HCT116 (cell line): ENCODE results near the gene ARHGEF37. TPM values are rescaled to one million over a fixed set of nuclear protein-coding genes. Genes with fewer than 3 reads are reported as not detected.

Source experiments
- ATAC-seq: fragments of 200-7000 bp; cut with Tn5 transposase; 2 replicates; pipeline ENCODE4 v1.9.1; 2020; ENCODE audit warnings: mild to moderate bottlenecking, moderate library complexity
- BruUV-seq: library from RNA; stranded (reverse); fragments of 400-500 nt; replicated peaks from 2 replicates; lab custom pipeline; 2021; lab: Mats Ljungman, UMichigan
- CTCF ChIA-PET: fragments of 300-600 bp; sonication (Branson Sonifier 250); formaldehyde crosslinking; loops from one replicate; lab custom pipeline; 2021; ENCODE audit warnings: antibody characterized with exemption; lab: Charles Lee
- POLR2A ChIA-PET: fragments of 300-600, 350-600 bp; sonication (Branson Sonifier 250); formaldehyde crosslinking; loops from one replicate; lab custom pipeline; 2021; ENCODE audit warnings: antibody characterized with exemption; lab: Charles Lee
- RAD21 ChIA-PET, 2 experiments: fragments of 300-600 bp; sonication (Branson Sonifier 250); formaldehyde crosslinking; loops; one replicate each; lab custom pipeline; 2023; ENCODE audit warnings: low total read pairs in 2 of 2; ENCODE audit not compliant: uncharacterized antibody in 2 of 2, unreplicated experiment in 2 of 2, low non-redundant PET in 1 of 2; lab: Charles Lee
- DNase-seq: peaks from one replicate; pipeline ENCODE4 v3.0.0-alpha.2; 2010; ENCODE audit warnings: low read depth, low spot score
- H2AFZ ChIP-seq: fragments of 200-600 bp; shearing (Covaris generic), sonication (generic); 2 replicates; pipeline ENCODE4 v1.6.1; 2017; ENCODE audit warnings: low read depth, mixed run types, mixed read lengths, antibody characterized with exemption, low read length; ENCODE audit not compliant: poor library complexity, severe bottlenecking
- H3K27ac ChIP-seq: 2 replicates; pipeline ENCODE4 v1.5.1; 2012; ENCODE audit warnings: low read depth, low read length
- H3K27me3 ChIP-seq: fragments of 200-600 bp; sonication (generic); 2 replicates; pipeline ENCODE4 v1.6.1; 2016; ENCODE audit warnings: mixed run types, low read length, mixed read lengths; ENCODE audit not compliant: insufficient read depth
- H3K36me3 ChIP-seq, 2 experiments: fragments of 200-500 bp in 1 of 2; fragments of 200-600 bp in 1 of 2; sonication (Bioruptor generic) in 1 of 2; sonication (generic) in 1 of 2; 2 replicates each; pipeline versions ENCODE4 v1.5.1 to v1.6.1; 2014 to 2016; ENCODE audit warnings: low read length in 2 of 2, inconsistent platforms in 1 of 2, mixed read lengths in 1 of 2, mixed run types in 1 of 2; ENCODE audit not compliant: insufficient read depth in 2 of 2, control insufficient read depth in 1 of 2
- H3K4me1 ChIP-seq, 2 experiments: fragments of 200-600 bp in 1 of 2; sonication (generic) in 1 of 2; 2 replicates each; pipeline versions ENCODE4 v1.5.1 to v1.6.1; 2012 to 2017; ENCODE audit warnings: low read length in 2 of 2, inconsistent platforms in 1 of 2, mild to moderate bottlenecking in 1 of 2, mixed read lengths in 1 of 2, mixed run types in 1 of 2, moderate library complexity in 1 of 2; ENCODE audit not compliant: insufficient read depth in 2 of 2, control insufficient read depth in 1 of 2
- H3K4me2 ChIP-seq: fragments of 200-600 bp; sonication (generic); 2 replicates; pipeline ENCODE4 v1.6.1; 2017; ENCODE audit warnings: mixed run types, low read length, mixed read lengths
- H3K4me3 ChIP-seq, 2 experiments: fragments of 200-600 bp in 1 of 2; sonication (generic) in 1 of 2; replicated peaks in 1 of 2; 2 replicates each; pipeline ENCODE4 v1.5.1; 2011 to 2016; ENCODE audit warnings: low read length in 2 of 2, control low read depth in 1 of 2, low read depth in 1 of 2, mild to moderate bottlenecking in 1 of 2, mixed read lengths in 1 of 2, mixed run types in 1 of 2
- H3K79me2 ChIP-seq: fragments of 200-600 bp; sonication (generic); 2 replicates; pipeline ENCODE4 v1.6.1; 2017; ENCODE audit warnings: mild to moderate bottlenecking, mixed run types, low read length, moderate library complexity, mixed read lengths; ENCODE audit not compliant: insufficient read depth
- H3K9ac ChIP-seq: fragments of 200-600 bp; sonication (generic); 2 replicates; pipeline ENCODE4 v1.6.1; 2016; ENCODE audit warnings: low read length, mixed read lengths
- H3K9me2 ChIP-seq: fragments of 200-600 bp; sonication (generic), shearing (Covaris generic); 2 replicates; pipeline ENCODE4 v1.6.1; 2017; ENCODE audit warnings: mixed run types, mild to moderate bottlenecking, moderate library complexity; ENCODE audit not compliant: insufficient read depth
- H3K9me3 ChIP-seq, 2 experiments: fragments of 200-500 bp in 1 of 2; fragments of 200-600 bp in 1 of 2; sonication (Bioruptor generic) in 1 of 2; sonication (generic) in 1 of 2; 2 replicates each; pipeline ENCODE4 v1.6.1; 2014 to 2017; ENCODE audit warnings: low read length in 2 of 2, mixed read lengths in 2 of 2, inconsistent platforms in 1 of 2, low read depth in 1 of 2, mild to moderate bottlenecking in 1 of 2, mixed run types in 1 of 2, moderate library complexity in 1 of 2; ENCODE audit not compliant: control insufficient read depth in 1 of 2, insufficient read depth in 1 of 2
- H4K20me1 ChIP-seq: fragments of 200-600 bp; sonication (generic), shearing (Covaris generic); 2 replicates; pipeline ENCODE4 v1.6.1; 2017; ENCODE audit warnings: mixed run types, mild to moderate bottlenecking, moderate library complexity; ENCODE audit not compliant: insufficient read depth
- ATF3 ChIP-seq: IDR thresholded peaks from 2 replicates; pipeline ENCODE4 v1.6.1; 2012
- REST ChIP-seq: IDR thresholded peaks from 2 replicates; pipeline ENCODE4 v1.6.1; 2012; ENCODE audit warnings: low read depth
- intact Hi-C: fragments of 100-400 bp; cut with micrococcal nuclease; formaldehyde crosslinking; loops from 2 replicates; pipeline ENCODE4 v1.10.0; 2022
- total RNA-seq: library from RNA; stranded (reverse); gene quantifications from one replicate; pipeline ENCODE4 v1.2.1, GENCODE V29; 2021; ENCODE audit not compliant: unreplicated experiment
- TF ChIP-seq, protein P1 (sequence below): IDR thresholded peaks from 2 replicates; pipeline ENCODE4 v1.6.1; 2011; ENCODE audit warnings: mild to moderate bottlenecking, low read length, moderate library complexity; ENCODE audit not compliant: insufficient replicate concordance; ENCODE audit errors: extremely low read depth

Gene ARHGEF37
- total RNA-seq, 1 experiment from 2014 or later = 7.0 TPM

GRCh38 chr5:149652697-149653096 lies 71.4 kb downstream of the ARHGEF37 start:
- no peaks in the 10 kb centered on the region; a peak in 1 of 4 replicates for H3K9me3 ChIP-seq
- ChIA-PET POLR2A (no interaction called here), RAD21 (no interaction called here), CTCF (interaction anchor here (1.3 kb wide), 1 partner anchor 15 kb away, joined by 6 read pairs; no protein-coding TSS in a partner anchor)
- intact Hi-C loops = no loop called here
- no peaks in the 10 kb centered on the region for H3K36me3 ChIP-seq
- no peaks in the 10 kb centered on the region for H3K4me1 ChIP-seq
- DNase-seq = no peak
- no peak for TF ChIP-seq REST
- TF ChIP-seq, protein P1, sequence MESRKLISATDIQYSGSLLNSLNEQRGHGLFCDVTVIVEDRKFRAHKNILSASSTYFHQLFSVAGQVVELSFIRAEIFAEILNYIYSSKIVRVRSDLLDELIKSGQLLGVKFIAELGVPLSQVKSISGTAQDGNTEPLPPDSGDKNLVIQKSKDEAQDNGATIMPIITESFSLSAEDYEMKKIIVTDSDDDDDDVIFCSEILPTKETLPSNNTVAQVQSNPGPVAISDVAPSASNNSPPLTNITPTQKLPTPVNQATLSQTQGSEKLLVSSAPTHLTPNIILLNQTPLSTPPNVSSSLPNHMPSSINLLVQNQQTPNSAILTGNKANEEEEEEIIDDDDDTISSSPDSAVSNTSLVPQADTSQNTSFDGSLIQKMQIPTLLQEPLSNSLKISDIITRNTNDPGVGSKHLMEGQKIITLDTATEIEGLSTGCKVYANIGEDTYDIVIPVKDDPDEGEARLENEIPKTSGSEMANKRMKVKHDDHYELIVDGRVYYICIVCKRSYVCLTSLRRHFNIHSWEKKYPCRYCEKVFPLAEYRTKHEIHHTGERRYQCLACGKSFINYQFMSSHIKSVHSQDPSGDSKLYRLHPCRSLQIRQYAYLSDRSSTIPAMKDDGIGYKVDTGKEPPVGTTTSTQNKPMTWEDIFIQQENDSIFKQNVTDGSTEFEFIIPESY = no peak
- no peak for TF ChIP-seq ATF3
- H3K9ac ChIP-seq = no peak overlapping the region
- ATAC-seq = no peak
- no TSS peak for BruUV-seq
- H3K27me3 ChIP-seq = no peaks in the 10 kb centered on the region
- H3K4me2 ChIP-seq = no peak overlapping the region
- H4K20me1 ChIP-seq = no peaks in the 10 kb centered on the region
- no peaks in the 10 kb centered on the region for H3K79me2 ChIP-seq
- H3K4me3 ChIP-seq = no peak overlapping the region
- H2AFZ ChIP-seq = no peak overlapping the region
- H3K27ac ChIP-seq = no peak overlapping the region
- no peaks in the 10 kb centered on the region for H3K9me2 ChIP-seq
